Activated CD4-positive, alpha-beta T cell treated with anti-CD3 and anti-CD28 coated beads, Interleukin-2, Interleukin-6, amounts not matched to agents 100 ng/mL and 50 ng/mL, durations not matched to agents 16 hours and 8 hours (primary cell): ENCODE results near the gene CYP2C8.
"Not testable (repeated sequence)": the region's sequence is repeated elsewhere in the genome, so short reads cannot be mapped to it uniquely, and the experiment has no call there.

Experiments used
- DNase-seq: peaks from one replicate; pipeline ENCODE4 v3.0.0-alpha.2; 2020

Gene CYP2C8

DNA sequence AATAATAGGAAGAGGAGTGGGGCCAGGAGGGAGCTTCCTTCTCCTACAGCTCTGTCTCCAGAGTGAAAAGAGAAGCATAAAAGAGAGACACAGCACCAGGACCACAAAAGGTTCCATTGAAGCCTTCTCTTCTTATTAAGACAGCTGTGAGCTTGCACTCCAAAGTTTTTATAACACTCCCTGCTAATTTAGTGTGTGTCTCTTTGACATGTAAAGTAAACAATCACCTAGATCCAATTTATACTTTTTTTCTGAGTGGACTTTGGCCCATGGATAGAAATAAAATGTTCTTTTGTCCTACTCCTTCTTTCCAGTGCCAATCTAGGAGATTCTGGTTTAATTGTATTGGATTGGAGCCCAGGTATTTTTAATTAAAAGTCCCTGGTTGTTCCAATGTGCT lies at the start of gene CYP2C8:
Gene CYP2C8 (minus strand): TSS at position 212 of the 400 bp plus-strand sequence. CDS start 95 bp downstream, at position 117.
- no peak for DNase-seq

DNA sequence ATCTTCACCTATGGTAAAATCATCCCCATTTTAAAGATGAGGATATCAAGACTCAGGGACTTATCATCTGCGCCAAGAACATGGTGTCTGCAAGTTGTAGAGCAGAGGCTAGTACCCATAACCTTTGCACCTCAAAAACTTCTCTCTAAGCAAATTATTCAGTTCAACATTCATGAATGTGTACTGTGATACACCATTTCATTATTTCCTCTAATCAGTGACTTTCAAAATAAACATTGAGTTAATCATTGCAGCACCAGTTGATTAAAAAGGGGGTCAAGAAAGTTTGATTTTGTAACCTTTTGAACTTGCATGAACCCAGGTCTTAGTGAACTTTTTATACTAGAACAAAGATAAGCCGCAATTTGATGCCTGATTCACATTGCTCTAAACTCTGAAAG lies 47.6 kb upstream of the CYP2C8 start:
- no peak for DNase-seq

DNA sequence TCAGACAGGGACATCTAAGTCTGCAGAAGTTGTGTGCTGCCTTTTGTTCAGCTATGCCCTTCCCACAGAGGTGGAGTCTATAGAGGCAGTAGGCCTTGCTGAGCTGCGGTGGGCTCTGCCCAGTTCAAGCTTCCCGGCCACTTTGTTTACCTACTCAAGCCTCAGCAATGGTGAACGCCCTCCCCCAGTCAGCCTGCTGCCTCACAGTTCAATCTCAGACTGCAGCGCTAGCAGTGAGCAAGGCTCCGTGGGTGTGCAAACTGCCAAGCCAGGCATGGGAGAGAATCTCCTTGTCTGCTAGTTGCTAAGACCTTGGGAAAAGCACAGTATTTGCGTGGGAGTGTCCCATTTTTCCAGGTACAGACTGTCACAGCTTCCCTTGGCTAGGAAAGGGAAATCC lies 41.5 kb upstream of the CYP2C8 start:
- not testable (repeated sequence) for DNase-seq

DNA sequence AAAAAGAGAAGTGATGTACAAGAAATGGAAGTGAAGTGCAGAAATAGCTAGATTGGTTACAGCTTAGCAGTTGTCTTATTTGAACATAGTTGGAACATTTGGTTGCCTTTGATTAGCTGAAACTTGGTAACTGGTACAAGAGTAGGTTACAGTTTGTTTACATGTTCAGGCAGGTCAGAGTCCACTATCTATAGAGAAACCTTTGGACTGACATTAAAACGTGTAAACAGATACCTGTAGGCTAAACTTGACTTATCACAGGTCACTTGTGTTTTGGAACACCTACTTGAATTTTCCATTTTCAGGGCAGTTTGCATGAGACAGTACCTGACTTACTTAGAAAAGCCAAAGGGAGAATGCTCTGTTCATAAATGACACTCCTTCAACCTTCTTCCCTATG lies 28.5 kb upstream of the CYP2C8 start:
- DNase-seq: no peak

DNA sequence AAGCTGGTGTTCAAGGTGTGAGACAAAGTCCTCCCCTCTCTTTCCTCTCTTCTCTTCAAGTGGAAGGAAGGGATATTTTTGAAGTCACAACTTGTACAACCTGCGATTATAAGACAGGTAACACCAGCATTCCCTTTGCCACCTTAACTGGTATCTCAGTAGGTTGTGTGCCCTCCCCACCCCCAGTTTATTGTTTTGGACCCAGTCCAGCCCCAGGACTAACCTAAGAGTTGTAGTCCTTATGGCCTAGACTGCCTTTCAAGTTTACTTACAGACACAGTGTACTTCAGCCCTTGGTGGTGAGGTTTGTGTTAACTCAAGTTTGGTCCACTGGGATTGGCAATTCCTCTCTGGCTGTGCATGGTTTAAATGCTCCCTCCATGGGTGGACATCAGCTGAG lies 26.8 kb upstream of the CYP2C8 start:
- DNase-seq: no peak

DNA sequence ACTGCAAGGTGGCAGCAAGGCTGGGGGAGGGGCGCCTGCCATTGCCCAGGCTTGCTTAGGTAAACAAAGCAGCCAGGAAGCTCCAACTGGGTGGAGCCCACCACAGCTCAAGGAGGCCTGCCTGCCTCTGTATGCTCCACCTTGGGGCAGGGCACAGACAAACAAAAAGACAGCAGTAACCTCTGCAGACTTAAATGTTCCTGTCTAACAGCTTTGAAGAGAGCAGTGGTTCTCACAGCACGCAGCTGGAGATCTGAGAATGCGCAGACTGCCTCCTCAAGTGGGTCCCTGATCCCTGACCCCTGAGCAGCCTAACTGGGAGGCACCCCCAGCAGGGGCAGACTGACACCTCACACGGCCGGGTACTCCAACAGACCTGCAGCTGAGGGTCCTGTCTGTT lies 10.3 kb upstream of the CYP2C8 start:
- DNase-seq: not testable (repeated sequence)

DNA sequence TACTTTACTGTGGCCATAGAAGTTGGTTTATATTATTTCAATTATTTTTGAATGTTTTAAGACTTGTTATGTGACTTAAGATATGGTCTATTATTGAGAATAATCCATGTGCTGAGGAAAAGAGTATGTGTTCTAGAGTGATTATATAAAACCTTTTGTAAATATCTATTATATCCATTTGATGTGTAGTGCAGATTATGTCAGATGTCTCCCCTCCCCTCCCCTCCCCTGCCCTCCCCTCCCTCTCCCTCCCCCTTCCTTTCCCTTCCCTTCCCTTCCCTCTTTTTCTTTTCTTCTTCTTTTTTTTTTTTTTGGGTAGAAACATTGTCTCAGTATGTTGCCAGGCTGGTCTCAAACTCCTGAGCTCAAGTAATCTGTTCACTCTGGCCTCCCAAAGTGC lies 8.3 kb upstream of the CYP2C8 start:
- no peak for DNase-seq

DNA sequence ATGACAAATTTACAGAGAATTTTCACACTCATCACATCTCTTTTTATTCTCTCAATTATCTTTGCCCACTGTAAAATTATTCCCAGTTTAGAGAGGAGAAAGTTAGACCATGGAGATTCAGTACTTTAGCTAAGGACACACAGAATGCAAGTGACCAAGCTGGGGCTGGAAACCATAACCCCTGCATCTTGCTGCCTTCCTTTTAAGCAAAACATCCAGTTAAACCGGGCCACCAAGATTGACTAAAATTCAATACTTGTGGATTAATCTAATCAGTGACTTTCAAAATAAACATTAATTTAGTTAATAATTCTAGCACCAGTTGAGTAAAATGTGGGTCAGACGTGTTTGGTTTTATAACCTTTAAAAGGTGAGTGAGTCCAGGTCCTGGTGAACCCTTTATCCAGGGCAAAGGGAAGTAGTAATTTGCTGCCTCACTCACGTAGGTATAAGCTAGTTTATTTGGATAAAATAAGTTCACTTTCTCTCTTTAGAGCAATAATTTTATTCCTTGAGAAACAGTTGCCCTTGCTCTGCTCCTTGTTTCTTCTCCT lies 1.9 kb upstream of the CYP2C8 start:
- DNase-seq: no peak

DNA sequence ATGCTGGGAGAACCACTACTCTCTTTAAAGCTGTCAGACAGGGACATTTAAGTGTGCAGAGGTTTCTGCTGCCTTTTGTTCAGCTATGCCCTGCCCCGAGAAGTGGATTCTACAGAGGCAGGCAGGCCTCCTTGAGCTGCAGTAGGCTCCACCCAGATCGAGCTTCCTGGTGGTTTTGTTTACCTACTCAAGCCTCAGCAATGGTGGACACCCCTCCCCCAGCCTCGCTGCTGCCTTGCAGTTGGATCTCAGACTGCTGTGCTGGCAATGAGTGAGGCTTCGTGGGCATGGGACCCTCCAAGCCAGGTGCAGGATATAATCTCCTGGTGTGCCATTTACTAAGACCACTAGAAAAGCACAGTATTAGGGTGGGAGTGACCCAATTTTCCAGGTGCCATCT lies 5.2 kb downstream of the CYP2C8 start:
- DNase-seq: not testable (repeated sequence)

DNA sequence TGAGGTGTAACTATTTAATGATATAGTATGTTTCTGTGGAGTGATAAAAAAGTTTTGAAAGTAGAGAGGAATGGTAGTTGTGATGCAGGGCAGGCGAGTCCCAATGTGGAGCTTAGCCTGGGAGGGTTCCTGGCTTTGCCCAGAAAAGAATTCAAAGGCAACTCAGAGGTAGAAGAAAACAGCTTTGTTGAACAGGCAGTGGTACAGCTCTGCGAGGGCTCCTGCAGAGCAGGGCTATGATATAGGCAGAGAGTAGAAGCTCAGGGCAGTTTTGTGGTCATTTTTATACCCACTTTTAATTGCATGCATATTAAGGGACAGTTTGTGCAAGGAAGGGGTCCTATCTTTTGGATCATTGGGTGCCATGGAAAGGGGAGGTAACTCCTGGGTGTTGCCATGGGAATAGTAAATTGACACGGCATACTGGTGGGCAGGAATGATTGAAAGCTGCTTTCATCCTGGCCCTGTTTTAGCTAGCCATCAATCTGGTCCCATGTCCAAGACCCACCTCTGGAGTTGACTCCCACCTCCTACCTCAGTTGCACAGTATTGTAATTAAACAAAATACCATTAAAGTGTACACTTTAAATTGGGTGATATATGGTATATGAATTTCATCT lies 12.4 kb downstream of the CYP2C8 start:
- no peak for DNase-seq

DNA sequence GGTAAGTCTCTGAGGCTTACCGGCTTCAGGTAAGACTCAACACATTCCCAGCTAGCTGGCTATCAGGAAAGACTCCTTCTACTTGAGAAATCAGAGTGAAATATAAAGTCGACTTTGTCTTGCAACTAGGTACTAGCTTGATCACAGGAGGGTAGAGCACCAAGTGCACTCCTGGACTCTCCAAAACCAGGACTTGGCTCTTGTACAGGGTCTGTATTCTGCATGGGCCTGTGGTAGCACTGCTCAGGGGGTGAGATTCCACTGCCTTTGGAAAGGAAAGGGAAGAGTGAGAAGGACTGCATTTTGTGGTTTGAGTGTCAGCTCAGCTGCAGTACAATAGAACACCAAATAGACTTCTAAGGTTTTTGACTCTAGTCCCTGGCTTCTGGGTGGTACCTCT lies 19.4 kb downstream of the CYP2C8 start:
- no peak for DNase-seq

DNA sequence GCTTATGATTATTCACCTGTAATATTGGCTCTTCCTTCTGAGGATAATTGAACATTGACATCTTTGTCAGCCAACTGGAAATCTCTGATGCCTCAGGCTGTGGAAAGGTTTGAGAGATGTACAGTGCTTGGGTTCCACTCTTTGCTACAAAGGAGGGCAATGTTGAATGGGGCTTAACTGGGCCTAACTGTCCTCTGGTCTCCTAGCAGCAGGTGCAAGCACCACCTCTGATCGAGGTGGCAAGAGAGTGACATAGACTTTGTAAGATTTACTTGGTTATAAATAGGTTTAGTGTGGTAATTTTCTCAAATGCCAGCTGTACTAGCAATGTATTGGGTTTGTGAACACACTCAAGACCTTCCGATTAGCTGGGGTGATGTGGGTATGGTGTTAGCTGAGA lies 21.1 kb downstream of the CYP2C8 start:
- no peak for DNase-seq

DNA sequence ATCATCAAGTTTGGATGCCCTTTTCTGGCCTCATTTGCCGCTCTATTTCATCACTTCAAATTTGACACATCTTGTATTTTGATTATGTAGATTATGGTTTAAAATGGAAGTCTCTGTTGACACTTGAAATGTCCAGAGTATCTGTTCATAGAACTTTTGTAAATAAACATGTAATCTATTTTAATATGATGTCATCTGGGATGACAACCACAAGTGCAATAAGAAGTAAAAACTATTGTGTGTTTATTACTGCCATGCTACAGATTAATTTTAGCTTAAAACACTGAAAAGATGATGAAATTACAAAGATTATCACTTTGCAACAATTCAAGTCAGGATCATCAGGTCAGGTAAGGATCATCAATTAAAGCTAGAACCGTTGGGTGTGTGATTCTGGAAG lies 30.0 kb downstream of the CYP2C8 start:
- no peak for DNase-seq

DNA sequence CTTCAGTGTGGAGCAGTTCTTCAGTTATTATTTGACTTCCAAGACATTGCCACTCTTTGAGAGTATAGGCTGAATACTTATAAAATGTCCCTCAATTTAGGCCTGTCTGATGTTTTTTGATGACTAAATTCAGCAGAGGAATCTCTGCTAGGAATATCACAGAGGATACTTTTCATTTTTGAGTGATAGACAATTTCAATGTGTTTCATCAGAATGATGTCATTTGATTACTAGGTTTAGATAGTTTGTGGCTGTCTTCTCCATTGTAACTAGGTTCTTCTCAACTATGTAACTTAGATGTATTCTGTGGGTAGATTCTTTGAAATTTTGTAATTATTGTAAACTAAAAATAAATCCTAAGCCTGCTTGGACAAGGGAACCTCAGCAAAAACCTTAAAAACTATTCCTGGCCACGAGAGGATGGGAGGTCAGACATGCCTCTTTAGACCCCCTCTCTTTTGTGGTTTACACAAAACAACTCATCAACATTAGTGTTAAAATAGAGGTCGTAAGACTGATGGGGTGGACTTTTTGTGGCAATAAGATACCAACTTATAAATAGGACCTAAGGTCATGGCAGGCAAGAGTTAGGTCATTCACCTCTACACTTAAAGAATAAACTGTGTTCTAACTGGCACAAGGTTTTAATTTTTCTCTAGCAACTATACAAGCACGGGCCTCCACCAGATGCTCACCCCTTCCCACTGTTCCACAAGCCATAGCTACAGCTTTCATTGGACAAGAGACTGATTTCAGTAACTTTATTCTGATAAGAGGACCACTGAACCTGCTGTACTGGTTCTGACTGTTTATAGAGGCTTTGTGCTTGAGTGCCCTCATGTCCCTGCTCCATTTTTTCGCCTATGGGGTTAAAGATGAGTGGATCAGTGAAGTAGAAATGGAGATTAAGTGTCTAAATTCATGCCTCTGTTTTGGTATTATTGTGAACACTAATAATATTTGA lies 33.7 kb downstream of the CYP2C8 start:
- DNase-seq: no peak

DNA sequence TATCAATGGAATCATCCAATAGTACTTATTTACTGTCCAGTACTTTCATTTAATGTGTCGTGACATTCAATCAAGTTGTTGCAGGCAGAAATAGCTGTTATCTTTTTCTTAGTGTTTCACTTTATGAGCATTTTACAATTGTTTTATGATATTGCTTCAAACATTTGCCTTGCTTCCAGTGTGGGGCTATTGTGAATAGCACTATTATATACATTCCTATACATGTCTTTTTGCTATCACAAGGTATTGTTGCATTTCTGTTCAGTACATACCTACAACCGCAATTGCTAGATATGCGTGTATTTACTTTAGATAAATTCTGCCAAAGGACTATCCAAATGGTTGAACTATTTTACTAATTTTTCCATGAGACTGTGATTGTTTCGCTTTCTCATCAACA lies 34.9 kb downstream of the CYP2C8 start:
- DNase-seq: no peak

DNA sequence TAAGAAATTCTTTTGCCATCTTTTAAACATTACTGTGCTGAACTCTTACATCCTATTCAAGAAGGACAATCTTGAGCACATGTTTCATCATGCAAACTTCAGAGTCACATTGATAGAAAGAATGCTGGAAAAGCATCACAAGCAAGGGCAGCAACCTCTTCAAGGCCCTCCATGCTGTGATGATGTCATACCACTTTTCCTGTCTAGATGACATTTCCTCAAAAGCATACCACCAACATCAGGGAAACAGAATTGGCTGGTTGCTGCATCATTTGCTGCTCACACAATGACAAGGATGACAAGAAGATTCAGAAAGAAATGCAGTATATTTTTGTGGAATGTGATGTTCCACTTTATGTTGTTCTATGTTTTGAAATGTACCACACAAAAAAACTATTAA lies 37.6 kb downstream of the CYP2C8 start:
- DNase-seq: no peak

DNA sequence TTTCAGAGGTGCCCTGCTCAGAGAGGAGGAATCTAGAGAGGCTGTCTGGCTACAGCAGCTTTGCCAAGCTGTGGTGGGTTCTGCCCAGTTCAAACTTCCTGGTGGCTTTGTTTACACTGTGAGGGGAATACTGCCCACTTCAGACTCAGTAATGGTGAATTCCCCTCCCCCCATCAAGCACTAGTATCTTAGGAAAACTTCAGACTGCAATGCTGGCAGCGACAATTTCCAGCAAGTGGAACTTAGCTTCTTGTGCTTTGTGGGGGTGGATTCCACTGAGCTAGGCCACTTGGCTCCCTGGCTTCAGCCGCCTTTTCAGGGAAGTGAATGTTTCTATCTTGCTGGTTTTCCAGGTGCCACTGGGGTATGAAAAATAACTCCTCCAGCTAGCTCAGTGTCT lies 42.8 kb downstream of the CYP2C8 start:
- DNase-seq: no peak

DNA sequence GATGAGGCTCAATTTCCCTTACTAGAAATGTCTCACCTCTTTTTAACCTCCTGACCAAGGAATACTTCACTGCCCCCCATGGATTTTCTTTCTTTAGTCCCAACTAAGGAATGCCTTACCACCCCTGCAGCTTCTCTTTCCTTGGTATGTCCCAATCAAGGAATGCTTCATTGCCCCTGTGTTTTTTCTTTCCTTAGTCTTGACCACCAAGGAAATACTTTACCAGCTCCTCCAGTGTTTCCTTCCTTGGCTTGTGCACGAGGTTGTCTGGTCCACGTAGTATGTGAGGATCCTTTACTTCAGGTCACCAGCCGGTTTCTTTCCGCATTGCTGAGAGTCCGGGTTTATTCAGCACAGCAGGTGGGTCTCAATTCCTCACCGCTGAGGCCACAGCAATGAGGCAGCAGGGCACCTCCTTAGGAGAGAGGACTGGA lies 71.5 kb downstream of the CYP2C8 start:
- DNase-seq: no peak

DNA sequence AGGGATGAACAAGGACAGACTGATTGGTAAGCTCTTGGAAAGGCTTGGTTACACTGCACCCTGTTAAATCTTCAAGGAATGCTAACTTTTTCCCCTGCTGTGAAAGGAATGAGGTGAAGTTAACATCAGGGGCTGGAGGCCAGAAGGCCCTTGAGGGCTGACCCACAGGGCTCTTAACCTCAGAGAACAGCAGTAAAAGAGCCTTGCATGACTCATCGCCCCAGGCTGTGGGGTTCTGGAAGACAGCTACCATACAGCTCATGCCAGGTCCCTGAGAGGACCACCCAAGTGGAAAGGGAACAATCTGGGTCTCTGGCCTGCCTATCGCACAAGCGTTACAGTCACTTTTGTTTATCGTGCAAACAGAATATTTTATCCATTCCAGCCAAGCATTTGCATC lies 76.5 kb downstream of the CYP2C8 start:
- DNase-seq: no peak

DNA sequence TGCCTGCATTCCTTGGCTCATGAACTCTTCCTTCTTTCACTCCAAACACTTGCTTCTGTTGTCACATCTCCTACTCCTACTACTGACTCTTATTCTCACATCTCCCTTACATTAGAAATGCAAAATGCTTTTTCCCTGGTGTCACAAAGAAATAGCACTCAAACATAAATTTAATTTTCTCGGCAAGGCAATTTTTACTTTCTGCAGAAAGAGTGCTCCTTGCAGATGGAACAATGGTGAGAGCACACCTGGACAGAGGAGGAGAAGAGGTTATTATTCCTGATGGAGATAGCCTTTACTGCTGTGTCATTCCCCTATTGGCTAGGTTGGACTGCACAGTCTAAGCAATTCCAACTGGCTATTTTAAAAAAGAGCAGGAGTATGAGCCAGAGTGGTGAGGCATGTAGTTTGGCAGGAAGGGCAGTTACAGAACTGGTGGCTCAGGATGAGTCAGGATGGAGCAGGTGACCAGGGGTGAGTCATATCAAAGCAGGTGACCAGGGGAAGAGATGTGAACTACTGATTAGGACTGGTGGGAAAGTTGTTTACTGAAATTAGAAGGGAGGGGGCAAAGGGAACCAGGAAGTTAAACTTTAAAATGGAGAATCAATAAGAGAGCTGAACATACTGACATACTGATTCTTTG lies 77.9 kb downstream of the CYP2C8 start:
- DNase-seq: no peak

DNA sequence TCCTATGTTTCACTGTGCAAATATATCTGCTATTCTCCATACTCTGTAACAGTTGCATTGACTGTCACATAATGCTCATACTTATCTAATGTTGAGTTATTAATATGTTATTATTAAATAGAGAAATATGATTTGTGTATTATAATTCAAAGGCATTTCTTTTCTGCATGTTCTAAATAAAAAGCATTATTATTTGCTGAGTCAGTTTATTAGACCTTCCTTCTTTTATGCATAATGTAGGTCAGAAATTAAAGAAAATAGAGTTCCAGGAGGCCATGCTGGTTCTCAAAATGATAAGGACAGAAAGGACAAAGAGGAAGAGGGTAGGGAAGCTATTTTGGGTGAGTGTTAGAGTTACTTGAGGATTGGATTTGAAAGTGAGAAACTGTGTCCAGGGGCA lies 80.1 kb downstream of the CYP2C8 start:
- no peak for DNase-seq
